Raji (cell line): ENCODE measurements around the gene FHDC1.

Experiments
- POLR2A ChIP-seq: IDR thresholded peaks from 2 replicates; pipeline ENCODE4 v1.6.1; 2011; ENCODE audit warnings: low read depth, low read length, control low read depth; ENCODE audit not compliant: insufficient read depth

FHDC1 gene

DNA sequence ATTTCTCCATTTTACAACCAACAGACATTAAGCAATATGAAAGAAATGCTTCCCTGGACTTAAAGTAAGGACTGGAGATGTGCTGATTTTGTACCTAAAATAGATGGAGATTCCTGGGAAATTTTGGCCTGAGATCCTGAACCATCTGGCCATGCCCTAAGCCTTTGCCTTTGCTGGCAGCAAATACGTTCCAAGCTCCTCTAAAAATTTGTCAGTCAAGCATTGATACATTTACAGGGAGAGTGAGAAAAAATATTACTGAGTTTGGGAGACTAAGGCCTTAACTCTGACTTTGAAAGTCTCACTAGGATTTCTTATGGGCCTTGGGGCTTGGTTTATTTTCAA lies 63.9 kb downstream of the FHDC1 start:
- no peak for TF ChIP-seq POLR2A

DNA sequence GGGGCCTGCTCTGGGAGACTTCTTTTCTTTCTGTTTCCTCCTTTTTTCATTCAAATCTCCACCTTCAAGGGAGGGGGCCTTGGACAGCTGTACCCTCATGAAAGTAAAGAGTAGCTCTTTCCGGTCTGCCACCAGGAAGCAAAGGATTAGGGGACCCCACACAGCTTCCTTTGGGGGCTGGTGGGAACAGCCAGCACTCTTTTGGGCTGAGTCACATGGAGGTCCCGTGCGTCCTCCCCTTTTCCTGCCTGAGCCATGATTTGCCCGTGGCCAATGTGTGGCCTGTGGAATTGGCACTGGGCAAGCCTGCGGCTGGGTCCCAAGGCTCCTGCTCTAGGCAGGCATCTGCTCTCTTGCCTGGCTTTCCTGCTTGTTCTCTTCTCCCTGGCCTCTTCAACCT lies 65.5 kb downstream of the FHDC1 start:
- TF ChIP-seq POLR2A: no peak

- no peak for TF ChIP-seq POLR2A
Measured at GRCh38 chr4:153002110-153002509, 66.0 kb downstream of the FHDC1 start.

DNA sequence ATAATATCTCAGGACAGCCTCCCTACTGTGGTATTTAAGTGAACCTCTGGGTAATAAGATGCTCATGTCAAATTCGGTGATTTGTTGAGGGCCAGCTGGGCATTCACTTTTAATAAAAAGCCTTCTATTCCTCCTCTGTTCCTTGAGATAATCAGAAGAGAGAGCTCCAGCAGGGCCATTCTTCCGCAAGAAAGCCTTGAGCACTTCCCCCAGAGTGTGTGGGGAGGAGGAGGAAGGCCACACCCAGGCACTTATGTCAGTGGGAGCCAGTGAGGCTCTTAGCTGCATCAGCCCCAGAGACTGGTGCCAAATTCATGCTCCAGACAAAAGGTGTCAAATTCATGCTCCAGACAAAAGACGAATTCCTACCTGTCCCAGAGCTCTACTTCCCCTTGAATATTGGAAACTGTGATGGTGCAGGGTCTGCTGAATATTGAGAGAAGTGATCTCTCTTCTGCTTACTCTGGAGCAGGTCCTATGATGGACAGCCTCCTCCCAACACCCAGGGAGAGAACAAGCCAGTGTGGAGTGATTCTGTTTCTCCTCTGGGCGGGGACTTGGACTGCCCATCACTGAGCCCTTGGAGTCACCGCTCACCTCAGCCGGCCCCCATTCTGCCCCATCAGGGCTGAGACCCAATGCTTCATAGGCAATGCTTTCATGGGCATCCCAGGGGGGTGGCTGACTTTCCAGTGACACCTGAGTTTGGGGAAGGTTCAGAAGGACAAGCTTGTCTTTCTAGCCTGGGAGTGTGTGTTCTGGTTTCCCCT lies 68.1 kb downstream of the FHDC1 start:
- no peak for TF ChIP-seq POLR2A

- no peak for TF ChIP-seq POLR2A
Measured at GRCh38 chr4:153005899-153006381, 69.8 kb downstream of the FHDC1 start.

- no peak for TF ChIP-seq POLR2A
Measured at GRCh38 chr4:153008578-153009199, 72.6 kb downstream of the FHDC1 start.

GRCh38 chr4:153010146-153010545 lies 74.0 kb downstream of the FHDC1 start:
- TF ChIP-seq POLR2A: no peak

- TF ChIP-seq POLR2A: no peak
Measured at GRCh38 chr4:153013202-153013977, 77.3 kb downstream of the FHDC1 start.

DNA sequence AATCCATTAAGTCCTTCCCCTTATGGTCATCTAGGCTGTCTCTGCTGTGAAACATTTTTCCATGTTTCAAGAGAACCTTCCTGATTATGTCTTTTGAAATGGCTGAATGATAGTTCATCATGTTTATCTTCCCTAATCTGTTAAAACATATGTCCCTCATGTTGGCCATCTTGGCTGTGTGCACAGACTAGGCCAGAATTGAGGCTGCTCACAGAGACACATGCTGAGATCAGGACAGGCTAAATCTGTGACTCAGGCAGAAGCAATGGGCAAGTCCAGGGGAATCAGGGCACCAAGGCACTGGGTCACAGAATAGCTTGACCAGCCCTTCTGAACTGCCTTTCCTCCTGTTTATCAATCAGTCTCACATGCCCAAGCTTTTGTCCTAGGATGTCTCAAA lies 78.3 kb downstream of the FHDC1 start:
- no peak for TF ChIP-seq POLR2A

- TF ChIP-seq POLR2A: no peak
Measured at GRCh38 chr4:153016592-153016991, 80.5 kb downstream of the FHDC1 start.

GRCh38 chr4:153018031-153018430 lies 81.9 kb downstream of the FHDC1 start:
- TF ChIP-seq POLR2A: no peak

- no peak for TF ChIP-seq POLR2A
Measured at GRCh38 chr4:153018684-153019083, 82.6 kb downstream of the FHDC1 start.

DNA sequence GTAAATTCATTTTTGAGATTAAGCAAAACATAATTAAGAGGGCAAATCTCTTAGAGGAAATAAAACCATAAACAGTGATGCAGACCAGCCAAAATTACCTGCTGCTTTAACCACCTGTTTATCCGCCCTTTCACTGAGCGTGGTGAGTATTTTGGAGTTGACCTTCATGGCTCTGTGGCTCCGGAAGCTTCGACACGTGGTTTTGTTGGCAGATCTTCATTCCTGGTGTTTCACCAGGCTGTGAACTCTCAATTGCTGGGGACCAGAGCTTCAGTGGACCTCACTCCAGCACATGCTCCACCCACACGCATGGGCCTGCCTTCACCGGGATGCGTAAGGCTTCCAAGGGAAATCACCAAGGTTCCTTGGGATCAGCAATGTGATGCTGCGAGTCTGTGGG lies 83.8 kb downstream of the FHDC1 start:
- TF ChIP-seq POLR2A: no peak

DNA sequence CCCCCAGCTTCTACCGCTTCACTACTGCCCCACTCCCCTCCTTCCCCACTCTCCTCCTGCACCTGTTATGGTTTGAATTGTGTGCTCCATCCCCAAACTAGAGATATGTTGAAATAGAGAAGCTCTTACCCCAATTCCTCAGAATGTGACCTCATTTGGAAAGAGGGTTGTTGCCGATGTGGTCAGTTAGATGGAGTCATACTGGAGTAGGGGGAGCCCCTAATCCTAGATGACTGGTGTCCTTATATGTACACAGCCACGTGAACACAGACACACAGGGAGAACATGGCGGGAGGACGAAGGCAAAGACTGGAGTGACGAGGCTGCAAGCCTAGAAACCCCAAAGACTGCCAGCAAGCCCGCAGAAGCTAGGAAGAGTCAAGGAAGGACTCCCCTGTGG lies 84.3 kb downstream of the FHDC1 start:
- no peak for TF ChIP-seq POLR2A

- no peak for TF ChIP-seq POLR2A
Measured at GRCh38 chr4:153021276-153021675, 85.2 kb downstream of the FHDC1 start.

- no peak for TF ChIP-seq POLR2A
Measured at GRCh38 chr4:153022241-153022715, 86.2 kb downstream of the FHDC1 start.
